GM12878 (cell line): ENCODE data around the gene VANGL2. TPM values are rescaled to one million over a fixed set of nuclear protein-coding genes. Genes with fewer than 3 reads are reported as not detected.

Experiments used
- ATAC-seq: fragments of 200-7000 bp; cut with Tn5 transposase; 3 replicates; pipeline ENCODE4 v1.9.1; 2020; ENCODE audit warnings: mild to moderate bottlenecking, moderate library complexity
- BruUV-seq: library from RNA; stranded (reverse); fragments of 400-500 nt; replicated peaks from 2 replicates; lab custom pipeline; 2021; lab: Mats Ljungman, UMichigan
- CTCF ChIA-PET: fragments of 300-600 bp; sonication (Branson Sonifier 250); formaldehyde crosslinking; extraction: SDS; loops from one replicate; lab custom pipeline; 2021; ENCODE audit warnings: inconsistent platforms; lab: Yijun Ruan, JAX
- POLR2A ChIA-PET: fragments of 350-600 bp; formaldehyde crosslinking; extraction: SDS; loops from one replicate; lab custom pipeline; 2021; ENCODE audit warnings: inconsistent platforms; lab: Charles Lee
- RAD21 ChIA-PET: fragments of 300-600 bp; sonication (Branson Sonifier 250); formaldehyde crosslinking; loops from one replicate; lab custom pipeline; 2023; ENCODE audit warnings: antibody characterized with exemption; ENCODE audit not compliant: unreplicated experiment; lab: Charles Lee
- SMC1A ChIA-PET: fragments of 300-600 bp; sonication (Branson Sonifier 250); formaldehyde crosslinking; loops from one replicate; lab custom pipeline; 2023; ENCODE audit not compliant: unreplicated experiment, uncharacterized antibody; lab: Charles Lee
- DNase-seq: peaks from one replicate; pipeline ENCODE4 v3.0.0-alpha.2; 2011; ENCODE audit warnings: low read depth, low spot score
- FAIRE-seq: peaks from 3 replicates; lab custom pipeline; 2011; peaks lifted over from hg19 to GRCh38; lab: Jason Lieb, UNC
- H2AFZ ChIP-seq: 2 replicates; pipeline ENCODE4 v1.6.0; 2011; ENCODE audit warnings: low read depth, low read length, control low read depth; ENCODE audit not compliant: control insufficient read depth
- H3K27ac ChIP-seq: 2 replicates; pipeline ENCODE4 v1.5.1; 2011; ENCODE audit warnings: control low read depth; ENCODE audit not compliant: control insufficient read depth, insufficient read depth
- H3K27me3 ChIP-seq, 2 experiments: replicated peaks in 1 of 2; 2 replicates each; pipeline versions ENCODE4 v1.6.0 to v1.6.1; 2011; ENCODE audit warnings: low read length in 1 of 2; ENCODE audit not compliant: control insufficient read depth in 2 of 2, insufficient read depth in 2 of 2
- H3K36me3 ChIP-seq, 2 experiments: 2 replicates each; pipeline ENCODE4 v1.5.1; 2011; ENCODE audit warnings: low read length in 1 of 2; ENCODE audit not compliant: control insufficient read depth in 2 of 2, insufficient read depth in 2 of 2
- H3K4me1 ChIP-seq: 2 replicates; pipeline ENCODE4 v1.6.1; 2011; ENCODE audit warnings: mild to moderate bottlenecking, low read length, moderate library complexity, mixed read lengths; ENCODE audit not compliant: control insufficient read depth, insufficient read depth
- H3K4me2 ChIP-seq: 2 replicates; pipeline ENCODE4 v1.6.0; 2011; ENCODE audit warnings: control low read depth; ENCODE audit not compliant: control insufficient read depth, insufficient read depth
- H3K4me3 ChIP-seq: fragments of 200-600 bp; sonication (generic); 2 replicates; pipeline ENCODE4 v1.5.1; 2016
- H3K79me2 ChIP-seq: 2 replicates; pipeline ENCODE4 v1.6.0; 2011; ENCODE audit warnings: low read length; ENCODE audit not compliant: control insufficient read depth, insufficient read depth
- H3K9ac ChIP-seq: 2 replicates; pipeline ENCODE4 v1.8.0; 2011; ENCODE audit warnings: low read length, control low read depth, mixed read lengths; ENCODE audit not compliant: control insufficient read depth, insufficient read depth
- H3K9me3 ChIP-seq: replicated peaks from 3 replicates; pipeline ENCODE4 v1.5.1; 2011; ENCODE audit warnings: mild to moderate bottlenecking, low read length; ENCODE audit not compliant: control insufficient read depth, insufficient read depth
- H4K20me1 ChIP-seq: 2 replicates; pipeline ENCODE4 v1.6.0; 2011; ENCODE audit not compliant: control insufficient read depth, insufficient read depth
- NFYB ChIP-seq: IDR thresholded peaks from 2 replicates; pipeline ENCODE4 v1.6.1; 2011; ENCODE audit warnings: low read depth, mild to moderate bottlenecking, low read length, improper control_type of control experiment, moderate library complexity; ENCODE audit not compliant: insufficient read depth
- ZNF217 ChIP-seq: fragments of 450-650 bp; IDR thresholded peaks from 2 replicates; pipeline ENCODE4 v1.6.1; 2017; ENCODE audit warnings: antibody characterized with exemption, mild to moderate bottlenecking
- ZNF274 ChIP-seq: IDR thresholded peaks from one replicate; pipeline ENCODE4 v1.8.0; 2011; ENCODE audit not compliant: insufficient read length, insufficient read depth
- WGBS: methylation state at CpG from one replicate; pipeline ENCODE4 v1.1.6; 2016; ENCODE audit warnings: low lambda C conversion rate; ENCODE audit not compliant: insufficient replicate concordance, insufficient coverage; ENCODE audit errors: missing lambda C conversion rate; 5-methylcytosine and 5-hydroxymethylcytosine counted together
- in situ Hi-C: fragments of 300-500 bp; cut with MboI; formaldehyde crosslinking; loops from 9 replicates; pipeline ENCODE4 v1.14.3; 2018; ENCODE audit warnings: mixed read lengths
- intact Hi-C: fragments of 100-400 bp; cut with micrococcal nuclease; formaldehyde crosslinking; loops from one replicate; pipeline ENCODE4 v1.14.2; 2022; ENCODE audit not compliant: unreplicated experiment
- polyA plus RNA-seq, 11 experiments: library from polyadenylated mRNA; depleted of rRNA in 4 of 11; unstranded in 6 of 11; stranded (reverse) in 5 of 11; fragments of >200 nt; fragmentation: Nextera tagmentation in 4 of 11; fragmentation: Illumina TruSeq in 1 of 11; extraction: Ambion mirVana in 4 of 11; extraction: Trizol in 1 of 11; gene quantifications; 1 replicate in 1 of 11; 2 replicates in 10 of 11; pipeline versions ENCODE4 v1.2.1 to v1.2.3, GENCODE V29; 2011 to 2016; ENCODE audit warnings: inconsistent platforms in 2 of 11, missing spikeins in 2 of 11, low read depth in 1 of 11
- total RNA-seq, 4 experiments: library from RNA; depleted of rRNA in 3 of 4; stranded (reverse); fragments of >200 nt in 3 of 4; fragmentation: Illumina TruSeq in 1 of 4; extraction: Trizol in 1 of 4; gene quantifications; 2 replicates each; pipeline versions ENCODE4 v1.2.1 to v1.2.3, GENCODE V29; 2013 to 2021
- TF ChIP-seq, protein P1 (sequence below): fragments of 450-650 bp; IDR thresholded peaks from 2 replicates; pipeline ENCODE4 v1.6.1; 2017; ENCODE audit warnings: mild to moderate bottlenecking, moderate library complexity
- TF ChIP-seq, protein P2 (sequence below): IDR thresholded peaks from 2 replicates; pipeline ENCODE4 v1.6.1; 2011; ENCODE audit warnings: borderline replicate concordance, low read depth, mild to moderate bottlenecking, moderate library complexity, low read length; ENCODE audit not compliant: insufficient read depth, poor library complexity, severe bottlenecking
- TF ChIP-seq, protein P3 (sequence below): fragments of 450-650 bp; IDR thresholded peaks from 2 replicates; pipeline ENCODE4 v1.6.1; 2018; ENCODE audit warnings: borderline replicate concordance, mild to moderate bottlenecking; ENCODE audit not compliant: partially characterized antibody

Gene VANGL2
- total and polyA plus RNA-seq, 10 of the 15 experiments (the other 5 are each of a cell fraction or from before 2014, with no cell fraction given) = 0.10 to 5.0 (median 0.27) TPM

DNA sequence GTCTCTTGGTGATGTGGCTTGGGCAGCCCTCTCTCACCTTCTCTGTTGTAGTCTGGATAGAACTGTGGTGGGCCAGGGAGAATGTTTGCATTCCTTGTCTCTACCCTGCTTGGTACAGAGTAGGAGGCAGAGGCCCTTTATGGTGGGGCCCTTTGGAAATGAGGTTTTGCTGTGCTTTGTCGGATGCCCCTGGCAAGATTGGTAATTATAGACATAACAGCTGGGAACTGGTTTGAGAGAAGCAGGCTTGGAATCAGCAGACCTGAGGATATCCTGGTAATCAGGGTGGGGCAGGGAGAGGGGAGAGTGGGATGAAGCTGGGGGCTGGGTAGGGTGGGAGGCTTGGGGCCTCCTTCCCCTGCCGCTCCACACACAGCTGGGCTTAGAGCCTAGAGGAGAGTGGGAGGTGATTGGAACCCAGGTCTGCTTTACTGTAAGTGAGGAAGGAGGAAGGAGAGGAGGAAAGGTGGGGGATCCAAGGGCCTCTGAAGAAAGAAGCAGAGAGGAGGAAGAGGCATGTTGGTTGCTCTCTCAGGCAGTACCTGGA lies 5.0 kb downstream of the VANGL2 start:
- FAIRE-seq = no peak
- Histone ChIP-seq H3K4me1 (no peaks in the 10 kb centered on the region), H3K27me3 (no peaks in the 10 kb centered on the region; a peak in 1 of 4 replicates), H3K9ac (no peak overlapping the region), H3K4me3 (no peak overlapping the region), H3K9me3 (no peaks in the 10 kb centered on the region), H2AFZ (no peak overlapping the region), H3K27ac (no peak overlapping the region), H3K36me3 (no peaks in the 10 kb centered on the region), H3K79me2 (no peaks in the 10 kb centered on the region), H4K20me1 (no peaks in the 10 kb centered on the region), H3K4me2 (no peak overlapping the region)
- TF ChIP-seq, protein P1, sequence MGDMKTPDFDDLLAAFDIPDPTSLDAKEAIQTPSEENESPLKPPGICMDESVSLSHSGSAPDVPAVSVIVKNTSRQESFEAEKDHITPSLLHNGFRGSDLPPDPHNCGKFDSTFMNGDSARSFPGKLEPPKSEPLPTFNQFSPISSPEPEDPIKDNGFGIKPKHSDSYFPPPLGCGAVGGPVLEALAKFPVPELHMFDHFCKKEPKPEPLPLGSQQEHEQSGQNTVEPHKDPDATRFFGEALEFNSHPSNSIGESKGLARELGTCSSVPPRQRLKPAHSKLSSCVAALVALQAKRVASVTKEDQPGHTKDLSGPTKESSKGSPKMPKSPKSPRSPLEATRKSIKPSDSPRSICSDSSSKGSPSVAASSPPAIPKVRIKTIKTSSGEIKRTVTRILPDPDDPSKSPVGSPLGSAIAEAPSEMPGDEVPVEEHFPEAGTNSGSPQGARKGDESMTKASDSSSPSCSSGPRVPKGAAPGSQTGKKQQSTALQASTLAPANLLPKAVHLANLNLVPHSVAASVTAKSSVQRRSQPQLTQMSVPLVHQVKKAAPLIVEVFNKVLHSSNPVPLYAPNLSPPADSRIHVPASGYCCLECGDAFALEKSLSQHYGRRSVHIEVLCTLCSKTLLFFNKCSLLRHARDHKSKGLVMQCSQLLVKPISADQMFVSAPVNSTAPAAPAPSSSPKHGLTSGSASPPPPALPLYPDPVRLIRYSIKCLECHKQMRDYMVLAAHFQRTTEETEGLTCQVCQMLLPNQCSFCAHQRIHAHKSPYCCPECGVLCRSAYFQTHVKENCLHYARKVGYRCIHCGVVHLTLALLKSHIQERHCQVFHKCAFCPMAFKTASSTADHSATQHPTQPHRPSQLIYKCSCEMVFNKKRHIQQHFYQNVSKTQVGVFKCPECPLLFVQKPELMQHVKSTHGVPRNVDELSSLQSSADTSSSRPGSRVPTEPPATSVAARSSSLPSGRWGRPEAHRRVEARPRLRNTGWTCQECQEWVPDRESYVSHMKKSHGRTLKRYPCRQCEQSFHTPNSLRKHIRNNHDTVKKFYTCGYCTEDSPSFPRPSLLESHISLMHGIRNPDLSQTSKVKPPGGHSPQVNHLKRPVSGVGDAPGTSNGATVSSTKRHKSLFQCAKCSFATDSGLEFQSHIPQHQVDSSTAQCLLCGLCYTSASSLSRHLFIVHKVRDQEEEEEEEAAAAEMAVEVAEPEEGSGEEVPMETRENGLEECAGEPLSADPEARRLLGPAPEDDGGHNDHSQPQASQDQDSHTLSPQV = no peak
- TF ChIP-seq, protein P2, sequence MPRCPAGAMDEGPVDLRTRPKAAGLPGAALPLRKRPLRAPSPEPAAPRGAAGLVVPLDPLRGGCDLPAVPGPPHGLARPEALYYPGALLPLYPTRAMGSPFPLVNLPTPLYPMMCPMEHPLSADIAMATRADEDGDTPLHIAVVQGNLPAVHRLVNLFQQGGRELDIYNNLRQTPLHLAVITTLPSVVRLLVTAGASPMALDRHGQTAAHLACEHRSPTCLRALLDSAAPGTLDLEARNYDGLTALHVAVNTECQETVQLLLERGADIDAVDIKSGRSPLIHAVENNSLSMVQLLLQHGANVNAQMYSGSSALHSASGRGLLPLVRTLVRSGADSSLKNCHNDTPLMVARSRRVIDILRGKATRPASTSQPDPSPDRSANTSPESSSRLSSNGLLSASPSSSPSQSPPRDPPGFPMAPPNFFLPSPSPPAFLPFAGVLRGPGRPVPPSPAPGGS = no peak
- no peak for TF ChIP-seq NFYB
- TF ChIP-seq ZNF217 = no peak
- no peak for TF ChIP-seq ZNF274
- TF ChIP-seq, protein P3, sequence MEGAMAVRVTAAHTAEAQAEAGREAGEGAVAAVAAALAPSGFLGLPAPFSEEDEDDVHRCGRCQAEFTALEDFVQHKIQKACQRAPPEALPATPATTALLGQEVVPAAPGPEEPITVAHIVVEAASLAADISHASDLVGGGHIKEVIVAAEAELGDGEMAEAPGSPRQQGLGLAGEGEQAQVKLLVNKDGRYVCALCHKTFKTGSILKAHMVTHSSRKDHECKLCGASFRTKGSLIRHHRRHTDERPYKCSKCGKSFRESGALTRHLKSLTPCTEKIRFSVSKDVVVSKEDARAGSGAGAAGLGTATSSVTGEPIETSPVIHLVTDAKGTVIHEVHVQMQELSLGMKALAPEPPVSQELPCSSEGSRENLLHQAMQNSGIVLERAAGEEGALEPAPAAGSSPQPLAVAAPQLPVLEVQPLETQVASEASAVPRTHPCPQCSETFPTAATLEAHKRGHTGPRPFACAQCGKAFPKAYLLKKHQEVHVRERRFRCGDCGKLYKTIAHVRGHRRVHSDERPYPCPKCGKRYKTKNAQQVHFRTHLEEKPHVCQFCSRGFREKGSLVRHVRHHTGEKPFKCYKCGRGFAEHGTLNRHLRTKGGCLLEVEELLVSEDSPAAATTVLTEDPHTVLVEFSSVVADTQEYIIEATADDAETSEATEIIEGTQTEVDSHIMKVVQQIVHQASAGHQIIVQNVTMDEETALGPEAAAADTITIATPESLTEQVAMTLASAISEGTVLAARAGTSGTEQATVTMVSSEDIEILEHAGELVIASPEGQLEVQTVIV = no peak
- ChIA-PET POLR2A (no interaction called here), RAD21 (no interaction called here), CTCF (no interaction called here), SMC1A (no interaction called here)
- WGBS = 96% methylated on average over 2 of the region's 2 CpGs
- DNase-seq = no peak
- BruUV-seq = no TSS peak
- in situ Hi-C loops = loop anchor here (25.0 kb wide), 1 partner anchor 557 kb away; the partner anchor contains the start of gene ITLN2
- intact Hi-C loops = no loop called here
- ATAC-seq = no peak
